C1 segment of cervical spinal cord (tissue), 14 donors: ENCODE results near the gene HSPG2.
"Not testable (repeated sequence)": the region's sequence is repeated elsewhere in the genome, so short reads cannot be mapped to it uniquely, and the experiment has no call there.

Experiments
- DNase-seq, 14 donors: peaks; one replicate each; lab custom pipeline; 2025; lab: John Stamatoyannopoulos, UW

The HSPG2 gene

DNA sequence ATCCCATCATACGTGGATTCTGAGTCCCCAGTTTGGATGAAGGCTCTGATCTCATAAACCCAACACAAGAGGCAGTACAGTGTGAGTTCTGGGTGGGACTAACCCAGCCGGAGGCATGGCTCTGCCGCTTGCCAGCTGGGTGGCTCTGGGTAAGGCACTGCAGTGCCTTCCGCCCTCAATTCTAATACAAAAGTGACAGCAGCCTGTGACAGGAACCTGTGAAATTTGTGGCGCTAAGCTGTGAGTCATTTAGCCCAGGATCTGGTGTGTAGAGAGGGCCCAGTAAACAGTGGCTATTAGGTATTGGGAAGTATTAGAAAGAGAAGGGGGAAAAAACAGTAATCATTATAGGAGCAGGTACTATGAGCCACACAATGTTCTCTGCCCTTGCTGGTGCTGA, 23.3 kb downstream of the HSPG2 start:
- no peak for DNase-seq

DNA sequence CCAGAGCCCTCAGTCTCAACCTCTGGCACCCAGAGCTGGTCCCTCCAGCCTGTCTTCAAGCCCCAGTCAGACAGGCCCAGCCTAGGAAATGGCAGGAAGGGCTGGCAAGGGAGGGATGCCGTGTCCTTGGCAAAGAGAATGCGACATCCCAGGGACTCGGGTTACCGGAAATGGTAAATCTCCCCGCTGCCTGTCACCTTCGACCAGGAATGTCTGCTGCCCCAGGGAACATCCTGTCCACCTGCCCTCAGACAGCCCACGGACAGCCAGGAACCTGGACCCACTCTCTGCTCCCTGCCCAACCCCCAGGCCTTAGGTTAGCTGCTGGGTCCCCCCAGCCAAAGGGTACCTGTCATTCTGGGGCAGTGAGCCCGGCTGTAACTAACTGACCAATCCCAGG, 23.9 kb downstream of the HSPG2 start:
- DNase-seq, result no peak

DNA sequence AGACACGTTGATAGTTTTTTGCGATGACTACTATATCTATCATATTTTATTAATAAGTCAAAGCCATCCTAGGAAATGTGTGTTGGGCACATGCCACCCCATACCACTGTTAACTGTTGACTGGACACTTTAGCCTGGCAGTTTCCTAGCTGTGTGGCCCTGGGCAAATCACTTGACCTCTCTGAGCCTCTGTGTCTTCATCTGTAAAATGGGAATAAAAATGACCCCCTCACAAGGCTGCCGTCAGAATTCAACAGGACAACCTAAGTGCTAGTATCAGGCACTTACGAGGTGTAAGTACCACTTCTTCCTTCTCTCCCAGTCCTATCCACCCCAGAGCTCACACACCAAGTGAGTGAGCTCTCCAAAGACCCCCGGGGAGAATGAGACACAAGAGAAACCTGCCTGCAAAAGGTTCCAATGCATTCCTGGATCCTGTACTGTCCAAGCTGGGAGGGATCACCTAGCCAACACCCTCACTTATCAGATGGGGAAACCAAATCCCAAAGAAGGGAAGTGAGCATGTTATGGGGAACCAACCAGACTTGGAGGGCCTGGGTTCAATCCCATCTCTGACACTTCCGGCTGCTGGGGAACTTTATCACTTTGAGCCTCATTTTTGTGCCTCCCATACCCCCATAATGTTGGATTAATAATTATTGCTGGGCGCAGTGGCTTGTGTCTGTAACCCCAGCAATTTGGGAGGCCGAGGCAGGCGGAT, 24.9 kb downstream of the HSPG2 start:
- no peak for DNase-seq

DNA sequence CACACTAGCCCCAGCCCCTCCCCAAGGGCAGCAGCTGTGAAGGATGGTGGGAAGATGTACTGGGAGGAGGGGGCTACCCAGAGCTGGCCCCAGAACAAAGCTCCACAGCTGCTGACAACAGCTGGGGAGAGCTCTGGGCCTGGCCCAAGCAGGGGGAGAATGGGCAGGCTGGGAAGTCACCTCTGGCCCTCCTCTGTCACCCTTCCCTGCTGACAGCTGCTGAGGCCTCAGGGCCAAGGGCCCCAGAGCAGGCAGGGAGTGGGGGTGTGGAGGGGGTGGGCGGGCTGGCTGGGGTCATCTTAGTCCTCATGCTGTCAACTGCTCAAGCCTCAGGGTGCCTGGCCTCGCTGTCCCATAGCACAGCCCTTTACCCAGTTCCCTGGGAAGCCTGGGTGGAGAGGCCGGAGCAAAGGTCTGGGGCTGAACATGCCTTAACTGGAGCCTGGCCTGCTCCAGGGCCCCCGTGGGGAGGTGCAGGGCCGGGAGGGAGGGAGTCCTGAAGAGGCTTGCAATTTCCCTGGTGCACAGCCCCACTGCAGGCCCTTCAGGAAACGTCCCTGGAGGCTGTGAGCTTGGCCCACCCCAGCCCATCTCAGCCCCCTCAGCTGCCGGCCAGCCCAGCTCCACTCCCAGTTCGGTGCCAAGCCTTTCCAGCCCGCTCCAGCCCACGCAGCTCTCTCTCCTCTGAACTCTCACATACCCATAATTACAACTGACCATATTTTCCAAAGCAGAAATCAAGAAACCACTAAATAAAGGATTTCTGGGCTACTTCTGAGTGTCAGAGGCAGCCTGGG, 25.7 kb downstream of the HSPG2 start:
- DNase-seq, result no peak

DNA sequence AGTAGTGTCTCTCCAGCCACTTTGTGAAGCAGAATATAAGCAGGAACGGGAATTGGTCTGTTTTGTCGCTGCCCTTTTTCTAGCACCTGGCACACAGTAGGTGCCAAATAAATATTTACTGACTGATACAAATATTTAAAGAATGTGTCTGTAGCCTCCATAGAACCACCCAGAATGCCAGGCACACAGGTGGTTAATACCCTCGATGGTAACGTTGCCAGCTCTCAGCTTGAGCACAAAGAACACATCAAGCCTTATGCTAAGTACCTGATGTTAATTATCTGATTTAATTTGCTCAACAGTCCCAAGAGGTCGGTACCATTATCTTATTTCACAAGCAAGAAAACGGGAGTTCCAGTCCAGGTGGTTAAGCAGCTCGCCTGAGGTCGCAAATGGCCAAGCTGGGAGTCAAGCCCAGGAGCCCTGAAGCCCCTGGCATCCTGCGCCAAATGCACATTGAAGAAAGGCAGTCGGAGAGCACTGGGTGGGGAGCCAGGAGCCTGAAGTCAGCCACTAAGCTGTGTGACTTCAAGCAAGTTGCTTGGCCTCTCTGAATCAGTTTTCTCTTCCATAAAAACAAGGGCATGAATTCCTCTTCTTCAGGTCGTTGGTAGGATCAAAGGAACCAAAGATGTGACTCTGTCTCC, 26.4 kb downstream of the HSPG2 start:
- no peak for DNase-seq

DNA sequence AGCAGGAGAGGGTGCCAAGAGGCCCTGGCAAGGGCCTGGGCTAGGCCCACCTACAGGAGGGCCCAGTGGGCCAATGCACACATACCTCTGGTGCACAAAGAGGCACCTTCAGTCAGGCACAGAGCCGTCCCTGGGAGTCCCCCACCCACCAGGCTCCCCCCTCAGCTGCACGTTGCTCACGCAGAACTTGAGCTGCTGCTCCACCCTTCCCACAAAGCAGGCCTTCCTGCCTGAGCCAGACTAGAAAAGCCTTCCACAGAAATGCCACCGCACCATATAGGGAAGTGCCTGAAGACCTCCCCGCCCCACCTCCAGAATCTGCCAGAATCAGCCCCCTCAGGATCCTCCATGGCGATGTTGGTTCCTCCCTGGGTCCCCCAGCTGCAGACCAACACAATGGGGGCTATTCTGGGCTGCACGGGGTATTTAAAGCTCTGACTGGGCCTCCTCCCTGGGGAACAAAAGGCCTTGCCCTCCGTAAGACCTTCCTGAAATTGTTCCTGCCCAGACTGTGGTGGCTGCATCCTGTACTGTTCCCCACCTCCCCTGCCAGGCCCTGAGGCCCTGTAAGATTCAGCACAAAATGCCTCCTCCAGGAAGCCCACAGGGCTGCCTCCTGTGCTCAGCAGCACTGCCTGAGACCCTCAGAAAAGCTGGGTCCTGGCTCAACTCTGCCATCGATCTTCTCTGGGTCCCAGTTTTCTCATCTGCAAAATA, 27.2 kb downstream of the HSPG2 start:
- DNase-seq, result no peak

DNA sequence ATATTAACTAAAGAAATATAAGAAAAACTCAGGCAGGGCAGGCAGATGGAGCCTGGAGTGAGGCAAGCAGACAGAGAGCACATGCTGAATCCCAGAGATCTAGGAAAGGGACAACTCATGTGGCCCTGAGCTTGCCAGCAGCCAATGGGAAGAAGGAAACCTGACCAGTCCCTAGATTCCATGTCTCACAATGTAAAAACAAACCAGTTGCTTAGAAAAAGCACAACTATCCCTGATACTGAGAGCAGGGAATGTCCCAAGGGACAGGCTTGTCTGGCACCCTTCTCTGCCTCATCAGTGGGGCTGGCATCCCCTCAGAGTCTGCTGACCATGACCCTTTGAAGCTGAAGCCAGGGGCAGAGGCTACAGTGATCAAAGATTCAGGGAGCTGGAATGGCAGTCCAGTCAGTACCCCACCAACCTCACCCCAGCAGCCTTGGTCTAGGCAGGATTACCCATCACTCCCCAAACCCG, 27.8 kb downstream of the HSPG2 start:
- no peak for DNase-seq

DNA sequence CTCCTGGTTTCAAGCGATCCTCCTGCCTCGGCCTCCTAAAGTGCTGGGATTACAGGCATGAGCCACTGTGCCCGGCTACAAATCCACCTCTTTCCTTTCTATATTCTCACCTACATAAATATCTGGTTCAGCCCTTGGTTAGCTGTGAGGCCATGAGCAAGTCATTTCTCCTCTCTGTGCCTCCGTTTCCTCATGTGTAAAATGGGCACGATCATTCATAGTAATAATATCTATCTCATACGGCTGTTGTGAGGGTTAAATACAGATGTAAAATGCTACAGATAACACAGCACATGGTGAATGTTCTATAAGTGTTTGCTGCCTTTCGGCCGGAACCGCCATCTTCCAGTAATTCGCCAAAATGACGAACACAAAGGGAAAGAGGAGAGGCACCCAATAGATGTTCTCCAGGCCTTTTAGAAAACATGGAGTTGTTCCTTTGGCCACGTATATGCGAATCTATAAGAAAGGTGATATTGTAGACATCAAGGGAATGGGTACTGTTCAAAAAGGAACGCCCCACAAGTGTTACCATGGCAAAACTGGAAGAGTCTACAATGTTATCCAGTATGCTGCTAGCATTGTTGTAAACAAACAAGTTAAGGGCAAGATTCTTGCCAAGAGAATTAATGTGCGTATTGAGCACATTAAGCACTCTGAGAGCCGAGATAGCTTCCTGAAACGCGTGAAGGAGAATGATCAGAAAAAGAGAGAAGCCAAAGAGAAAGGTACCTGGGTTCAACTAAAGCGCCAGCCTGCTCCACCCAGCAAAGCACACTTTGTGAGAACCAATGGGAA, 29.2 kb downstream of the HSPG2 start:
- DNase-seq, result not testable (repeated sequence)

DNA sequence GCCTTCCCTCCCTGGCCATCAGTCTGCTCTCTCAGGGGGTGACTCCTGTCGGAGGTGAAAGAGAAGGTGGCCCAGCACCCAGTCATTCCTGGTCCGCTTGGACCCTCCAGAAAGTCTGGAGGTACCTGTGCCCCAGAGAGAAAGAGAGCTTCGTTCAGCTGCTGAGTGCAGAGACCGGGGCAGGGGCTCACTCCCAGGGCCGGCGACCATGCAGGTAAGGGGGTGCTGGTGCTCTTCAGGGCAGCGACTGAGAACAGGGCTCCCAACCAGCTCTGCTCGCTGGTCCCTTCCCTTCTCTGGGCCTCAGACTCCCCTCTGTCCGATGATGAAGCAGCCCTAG, 30.1 kb downstream of the HSPG2 start:
- DNase-seq, result no peak

DNA sequence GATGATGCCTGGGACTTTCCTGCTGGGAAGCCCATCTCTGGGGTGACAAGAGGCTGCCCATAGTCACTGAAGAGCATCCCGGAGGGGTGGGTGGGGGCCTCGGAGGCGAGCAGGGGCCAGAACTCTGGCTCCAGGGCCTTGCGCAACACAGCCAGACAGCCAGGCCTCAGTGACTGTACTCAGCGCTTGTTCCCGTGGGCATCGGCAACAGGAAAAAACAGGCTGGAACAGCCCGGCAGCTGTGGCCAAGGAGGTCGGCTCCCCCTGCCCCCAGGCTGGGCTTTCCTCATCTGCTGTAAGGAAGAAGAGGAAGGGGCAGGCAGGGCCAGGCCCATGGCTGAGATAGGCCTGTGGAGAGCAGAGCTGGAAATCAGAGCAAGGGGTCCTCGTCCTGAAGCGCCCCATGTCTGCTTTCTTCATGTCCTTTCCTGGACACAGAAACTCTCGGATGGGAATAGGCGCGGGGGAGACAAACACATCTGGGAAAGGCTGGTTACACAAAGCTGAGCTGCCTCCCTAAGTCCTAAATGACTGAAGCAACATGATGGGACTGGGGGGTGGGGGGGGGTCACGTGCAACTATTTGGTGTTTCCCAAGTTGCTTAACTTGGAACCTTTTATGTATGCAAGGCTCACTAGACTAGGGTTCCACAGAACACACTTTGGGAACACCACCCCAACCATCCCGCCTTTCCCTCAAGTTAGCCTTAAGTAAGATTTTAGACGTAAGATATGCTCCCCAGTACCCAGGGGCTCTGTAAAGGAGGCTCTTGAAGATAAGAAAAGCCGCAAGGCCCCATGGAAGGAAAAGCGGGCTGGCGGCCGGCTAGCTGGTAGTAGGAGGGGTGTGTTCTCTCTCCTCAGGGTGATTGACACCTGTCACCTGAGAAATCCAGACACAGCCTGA, 30.7 kb downstream of the HSPG2 start:
- DNase-seq, result no peak

DNA sequence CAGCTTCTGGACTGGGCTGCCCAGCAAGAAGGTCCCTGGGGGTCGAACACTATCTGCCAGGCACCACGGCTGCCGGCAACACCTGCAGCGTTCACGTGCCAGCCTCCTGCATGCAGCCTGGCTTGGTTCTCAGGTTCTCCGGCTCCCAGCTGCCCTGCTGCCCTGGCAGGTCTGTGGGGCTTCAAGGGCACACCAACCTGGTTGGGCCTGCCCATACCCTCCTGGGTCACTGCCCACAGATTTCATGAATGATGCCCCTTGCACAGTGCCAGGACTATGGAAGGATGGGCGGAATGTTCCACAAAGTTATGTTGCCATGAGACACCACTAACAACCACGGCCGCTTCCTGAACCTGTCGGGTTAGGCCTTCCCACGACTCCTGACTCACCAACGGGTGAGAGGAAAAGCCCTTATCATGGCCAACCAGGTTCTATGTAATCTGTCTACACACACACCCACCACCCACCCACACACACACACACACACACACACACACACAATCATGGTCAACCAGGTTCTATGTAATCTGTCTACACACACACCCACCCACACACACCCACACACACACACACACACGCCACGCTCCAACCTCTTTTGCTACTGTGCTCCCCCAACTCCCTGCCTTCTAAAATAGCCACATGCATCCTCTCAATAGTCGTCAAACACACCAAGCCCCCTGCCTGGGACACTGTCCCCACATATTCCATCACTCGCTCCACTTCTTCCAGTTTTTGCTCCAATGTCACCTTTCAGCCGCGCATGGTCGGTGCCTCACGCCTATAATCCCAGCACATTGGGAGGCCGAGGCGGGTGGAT, 32.2 kb downstream of the HSPG2 start:
- DNase-seq, result no peak

DNA sequence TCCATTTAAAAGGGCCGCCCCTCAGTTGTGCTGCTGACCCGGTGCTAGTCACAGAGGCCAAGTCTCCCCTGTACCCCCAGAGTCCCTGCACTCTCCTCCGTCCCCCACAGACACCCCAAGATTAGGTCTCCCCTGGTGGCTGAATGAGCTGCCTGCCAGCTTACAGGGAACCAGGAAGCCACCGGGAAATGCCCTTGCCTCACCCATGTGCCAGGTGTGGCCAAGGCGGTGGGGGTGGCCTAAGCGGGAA, 32.7 kb downstream of the HSPG2 start:
- no peak for DNase-seq

DNA sequence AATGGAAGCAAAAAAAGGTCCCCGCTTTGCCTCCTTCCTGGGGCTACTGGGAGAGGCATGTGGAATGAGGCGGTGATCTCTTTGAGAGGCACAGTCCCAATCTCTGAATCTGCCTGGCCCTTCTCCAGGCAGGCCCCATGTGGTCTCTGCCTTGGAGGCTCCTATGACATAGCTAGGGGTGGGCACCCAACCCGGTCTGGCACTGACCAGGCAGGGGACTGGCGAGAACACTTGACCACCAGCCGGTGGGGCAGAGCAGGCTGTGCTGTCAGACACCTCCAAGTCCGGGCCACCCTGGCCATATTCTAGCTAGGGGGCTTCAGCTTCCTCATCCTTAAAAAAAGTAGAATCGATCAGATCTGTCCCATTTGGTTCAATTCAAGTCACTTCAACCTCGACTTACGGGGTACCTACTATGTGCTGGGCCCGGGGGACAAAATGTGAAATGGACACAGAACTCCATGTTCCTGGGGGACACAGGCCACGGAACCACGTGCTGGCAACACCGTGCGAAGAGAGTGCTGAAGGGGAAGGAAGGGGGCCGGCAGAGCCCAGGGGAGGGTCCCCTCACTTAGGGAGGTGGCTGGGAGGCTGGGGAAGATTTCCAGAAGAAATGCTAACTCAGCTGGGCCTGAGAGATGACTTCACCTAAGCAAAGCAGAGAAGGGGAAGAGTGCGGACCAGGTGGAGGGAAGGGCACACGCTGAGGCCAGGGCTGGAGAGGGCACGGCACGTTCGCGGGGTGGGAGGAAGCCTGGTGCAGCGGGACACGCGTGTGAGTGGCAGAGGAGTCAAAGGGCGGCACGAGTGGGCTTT, 33.3 kb downstream of the HSPG2 start:
- no peak for DNase-seq

DNA sequence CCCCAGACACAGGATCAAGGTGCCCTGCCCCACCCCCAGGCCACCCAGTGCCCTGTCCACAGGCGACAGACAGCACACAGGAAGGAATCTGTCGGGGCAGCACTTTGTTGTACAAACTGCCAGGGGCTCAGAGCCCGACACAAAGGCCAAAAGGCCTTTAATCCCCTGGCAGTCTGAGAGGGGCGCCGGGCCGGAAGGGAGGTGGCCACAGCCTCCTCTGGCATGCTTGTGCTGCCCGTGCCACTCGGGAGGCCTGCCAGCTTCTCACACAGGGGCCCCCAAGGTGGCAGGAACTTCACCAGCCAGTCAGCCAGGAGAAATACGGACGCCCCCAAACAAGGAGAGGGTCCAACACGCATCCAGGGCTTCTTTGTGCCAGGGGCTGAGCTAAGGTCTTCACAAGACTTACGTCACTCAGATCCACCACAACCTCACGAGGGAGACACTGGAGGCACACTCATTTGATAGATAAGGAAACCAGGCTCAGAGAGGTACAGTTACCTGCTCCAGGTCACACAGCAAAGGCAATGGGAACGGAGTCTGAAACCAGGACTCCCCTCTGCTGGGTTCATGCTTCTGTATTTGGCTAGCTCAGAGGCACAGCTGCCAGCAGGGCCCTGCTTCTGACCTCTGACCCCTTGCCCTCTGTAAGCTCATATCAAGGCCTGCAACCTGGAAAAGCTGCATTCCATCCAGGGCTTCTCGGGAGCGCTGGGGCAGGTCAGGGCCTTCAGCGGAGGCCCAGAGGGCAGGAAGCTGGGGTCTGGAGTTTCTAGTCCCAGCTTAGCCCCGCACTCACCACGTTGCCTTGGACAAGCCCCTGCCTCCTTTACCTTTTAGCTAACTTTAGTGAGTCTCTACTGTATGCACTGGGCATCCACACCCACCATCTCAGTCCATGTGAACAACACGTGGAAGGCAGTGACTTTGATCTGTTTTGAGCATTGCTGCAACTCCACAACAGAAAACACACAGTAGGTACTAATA, 34.8 kb downstream of the HSPG2 start:
- DNase-seq, result no peak

DNA sequence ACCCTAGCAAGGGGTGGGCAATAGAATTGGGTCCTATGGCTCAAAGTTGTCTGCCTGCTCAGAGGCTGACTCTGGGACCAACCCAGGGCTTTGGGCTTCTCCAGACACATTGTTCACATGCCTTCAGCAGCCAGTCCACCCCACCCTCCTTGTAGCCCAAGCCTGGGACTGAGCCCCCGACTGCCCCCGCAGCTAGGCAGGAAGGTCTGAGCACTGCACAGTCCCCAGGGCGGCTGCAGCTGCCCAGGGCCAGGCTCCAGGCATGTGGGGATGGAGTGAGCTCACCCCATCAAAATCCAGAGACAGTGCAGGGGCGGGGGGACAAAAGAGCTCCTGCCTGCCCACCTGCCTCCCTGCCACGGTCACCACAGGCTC, 35.6 kb downstream of the HSPG2 start:
- no peak for DNase-seq

DNA sequence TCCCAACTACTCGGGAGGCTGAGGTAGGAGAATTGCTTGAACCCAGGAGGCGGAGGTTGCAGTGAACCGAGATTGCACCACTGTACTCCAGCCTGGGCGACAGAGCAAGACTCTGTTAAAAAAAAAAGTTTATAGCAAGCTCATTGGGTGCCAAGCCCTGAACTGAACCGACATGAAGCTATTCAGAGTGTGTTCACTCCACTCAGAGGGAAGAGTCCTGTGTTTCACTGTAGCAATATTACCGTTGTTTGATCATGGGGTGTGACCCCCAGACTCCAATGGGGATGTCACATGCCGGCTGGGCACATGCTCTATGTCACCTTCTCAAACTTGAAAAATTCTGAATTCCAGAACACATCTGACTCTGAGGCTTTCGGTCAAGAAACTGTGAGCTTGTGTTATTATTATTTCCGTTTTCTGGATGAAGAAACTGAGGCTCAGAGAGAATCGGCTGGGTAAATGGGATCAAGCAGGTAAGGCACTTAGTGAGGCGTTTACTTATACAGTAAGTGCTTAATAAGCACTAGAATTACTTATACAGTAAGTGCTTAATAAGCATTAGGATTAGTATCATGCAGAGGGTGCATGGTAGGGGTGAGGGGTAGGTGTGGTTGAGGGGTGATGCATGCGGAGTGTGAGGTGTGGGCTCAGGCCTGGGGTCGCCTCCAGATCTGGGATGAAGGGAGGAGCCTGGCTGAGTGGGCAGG, 36.2 kb downstream of the HSPG2 start:
- no peak for DNase-seq

DNA sequence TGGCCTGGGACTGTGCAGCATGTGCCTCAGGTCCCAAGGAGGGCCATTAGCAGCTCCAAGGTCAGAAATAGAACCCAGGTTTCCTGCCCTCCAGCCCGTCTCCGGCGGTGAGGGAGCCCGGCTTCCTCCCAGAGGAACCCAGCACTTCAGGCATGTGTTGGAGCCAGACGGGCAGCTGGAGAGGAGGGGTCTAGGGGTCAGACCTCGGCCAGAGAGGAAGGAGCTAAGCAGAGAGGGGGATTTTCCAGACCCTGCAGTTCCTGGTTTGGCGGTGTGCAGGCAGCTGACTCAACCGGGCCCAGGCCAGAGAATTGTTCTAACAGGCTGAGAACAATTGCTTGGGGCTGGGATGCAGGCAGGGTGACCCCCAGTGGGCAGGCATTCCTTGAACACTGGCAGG, 37.1 kb downstream of the HSPG2 start:
- DNase-seq, result no peak
